ENCODE results near the gene CASTOR1.

Gene CASTOR1

GRCh38 chr22:30308093-30308492 lies 18.8 kb upstream of the CASTOR1 start:
- H3K9ac ChIP-seq, result peak overlapping the region in 4 of 11 experiments; percentile 12 to 83 (median 55); a peak in 5 of 22 replicates
- peak overlapping the region; percentile 73 to 98 (median 95) for H3K4me2 ChIP-seq

DNA sequence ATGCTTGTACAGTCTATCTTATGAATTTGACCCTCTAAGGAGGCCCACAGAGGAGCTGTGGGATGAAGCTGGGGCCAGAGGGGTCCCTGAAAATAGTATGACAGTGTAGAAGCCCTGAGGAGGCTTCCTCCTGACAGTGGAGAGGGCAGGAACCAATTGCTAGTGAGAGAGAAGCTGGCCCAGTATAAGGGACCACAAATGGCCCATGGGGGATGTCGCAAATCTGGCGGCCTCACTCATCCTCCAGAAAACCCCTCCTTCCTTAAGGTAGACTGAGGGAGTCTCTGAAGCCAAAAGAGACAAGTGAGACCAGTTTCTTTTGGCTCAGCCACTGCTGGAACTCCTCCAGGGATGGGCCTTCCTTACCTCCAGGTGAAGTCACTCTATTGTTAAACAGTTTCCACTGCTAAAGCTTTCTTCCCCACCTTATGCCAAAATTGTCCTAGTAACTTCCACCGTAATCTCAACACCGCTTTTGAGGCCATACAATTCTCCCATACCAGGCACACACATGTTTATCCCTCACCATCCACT lies 17.8 kb upstream of the CASTOR1 start:
- Histone ChIP-seq H3K4me1 (peaks cover 98 to 100% (median 100%) of the 10 kb centered on the region in 10 experiments), H4K20me1 (peaks cover 0 to 24% (median 0%) of the 10 kb centered on the region in 11 experiments; a peak in 4 of 22 replicates), H3K9ac (peak overlapping the region; percentile 49 to 83 (median 78); a peak in 20 of 22 replicates), H3K36me3 (peaks cover 0 to 7% (median 0%) of the 10 kb centered on the region in 11 experiments; a peak in 3 of 22 replicates), H3K9me3 (replicated peaks in 1 of 11) (no peaks in the 10 kb centered on the region), H3K4me3 (peak overlapping the region in 6 of 10 experiments; percentile 9 to 58 (median 44); a peak in 5 of 20 replicates), H3K27me3 (no peaks in the 10 kb centered on the region), H3K27ac (peak overlapping the region; percentile 73 to 94 (median 87); a peak in 21 of 22 replicates), H3K4me2 (peak overlapping the region; percentile 86 to 98 (median 95))
- TF ChIP-seq Cebpa-rat (IDR thresholded peaks at IDR 0.05), result no peak

More at GRCh38 chr22:30308093-30308492, 18.8 kb upstream of the CASTOR1 start:
- Histone ChIP-seq H3K4me1 (peaks cover 95 to 100% (median 100%) of the 10 kb centered on the region in 10 experiments), H3K27me3 (no peaks in the 10 kb centered on the region), H3K9me3 (replicated peaks in 1 of 11) (no peaks in the 10 kb centered on the region), H3K36me3 (peaks cover 0 to 6% (median 0%) of the 10 kb centered on the region in 11 experiments; a peak in 2 of 22 replicates), H4K20me1 (peaks cover 0 to 33% (median 0%) of the 10 kb centered on the region in 11 experiments; a peak in 4 of 22 replicates), H3K4me3 (no peak overlapping the region), H3K27ac (peak overlapping the region in 9 of 11 experiments; percentile 51 to 94 (median 89); a peak in 17 of 22 replicates)
- no peak for TF ChIP-seq Cebpa-rat (IDR thresholded peaks at IDR 0.05)

GRCh38 chr22:30306627-30307011 lies 17.3 kb upstream of the CASTOR1 start:
- peak overlapping the region in 8 of 10 experiments; percentile 9 to 58 (median 48); a peak in 11 of 20 replicates for H3K4me3 ChIP-seq
- peaks cover 0 to 19% (median 0%) of the 10 kb centered on the region in 11 experiments; a peak in 4 of 22 replicates for H4K20me1 ChIP-seq
- peak overlapping the region; percentile 86 to 98 (median 95) for H3K4me2 ChIP-seq
- H3K36me3 ChIP-seq, result peaks cover 0 to 7% (median 0%) of the 10 kb centered on the region in 11 experiments; a peak in 4 of 22 replicates
- H3K27me3 ChIP-seq, result no peaks in the 10 kb centered on the region
- H3K27ac ChIP-seq, result peak overlapping the region; percentile 73 to 94 (median 87); a peak in 21 of 22 replicates
- H3K9me3 ChIP-seq (replicated peaks in 1 of 11), result no peaks in the 10 kb centered on the region
- no peak for TF ChIP-seq Cebpa-rat (IDR thresholded peaks at IDR 0.05)
- H3K4me1 ChIP-seq, result peaks cover 100% of the 10 kb centered on the region in 10 experiments
- H3K9ac ChIP-seq, result peak overlapping the region; percentile 49 to 83 (median 78); a peak in 20 of 22 replicates

GRCh38 chr22:30305906-30306626 lies 16.8 kb upstream of the CASTOR1 start:
- H3K27me3 ChIP-seq, result no peaks in the 10 kb centered on the region
- H3K9ac ChIP-seq, result peak overlapping the region; percentile 57 to 83 (median 78)
- peaks cover 100% of the 10 kb centered on the region in 10 experiments for H3K4me1 ChIP-seq
- H3K9me3 ChIP-seq (replicated peaks in 1 of 11), result no peaks in the 10 kb centered on the region
- no peak for TF ChIP-seq Cebpa-rat (IDR thresholded peaks at IDR 0.05)
- peak overlapping the region; percentile 86 to 98 (median 95) for H3K4me2 ChIP-seq
- peaks cover 0 to 9% (median 0%) of the 10 kb centered on the region in 11 experiments; a peak in 5 of 22 replicates for H3K36me3 ChIP-seq
- peaks cover 0 to 13% (median 0%) of the 10 kb centered on the region in 11 experiments; a peak in 4 of 22 replicates for H4K20me1 ChIP-seq
- H3K27ac ChIP-seq, result peak overlapping the region; percentile 73 to 94 (median 87); a peak in 21 of 22 replicates
- H3K4me3 ChIP-seq, result peak overlapping the region in 9 of 10 experiments; percentile 24 to 58 (median 49); a peak in 17 of 20 replicates

- H3K4me3 ChIP-seq, result peak overlapping the region; percentile 12 to 58 (median 47); a peak in 18 of 20 replicates
- H3K27me3 ChIP-seq, result no peaks in the 10 kb centered on the region
- H3K4me1 ChIP-seq, result peaks cover 100% of the 10 kb centered on the region in 10 experiments
- H3K9me3 ChIP-seq (replicated peaks in 1 of 11), result no peaks in the 10 kb centered on the region
- peak overlapping the region; percentile 57 to 83 (median 78) for H3K9ac ChIP-seq
- H3K27ac ChIP-seq, result peak overlapping the region; percentile 73 to 94 (median 87)
- no peak for TF ChIP-seq Cebpa-rat (IDR thresholded peaks at IDR 0.05)
- H4K20me1 ChIP-seq, result peaks cover 0 to 8% (median 0%) of the 10 kb centered on the region in 11 experiments; a peak in 2 of 22 replicates
- H3K4me2 ChIP-seq, result peak overlapping the region; percentile 86 to 98 (median 95)
- peaks cover 0 to 15% (median 2%) of the 10 kb centered on the region in 11 experiments; a peak in 9 of 22 replicates for H3K36me3 ChIP-seq
These were observed 16.2 kb upstream of the CASTOR1 start for GRCh38 chr22:30305519-30305905.

GRCh38 chr22:30304495-30305244 lies 15.4 kb upstream of the CASTOR1 start:
- H3K4me3 ChIP-seq, result peak overlapping the region in 5 of 10 experiments; percentile 38 to 58 (median 51); a peak in 9 of 20 replicates
- H3K9ac ChIP-seq, result peak overlapping the region; percentile 43 to 83 (median 78); a peak in 19 of 22 replicates
- H4K20me1 ChIP-seq, result peaks cover 0 to 1% (median 0%) of the 10 kb centered on the region in 11 experiments; a peak in 1 of 22 replicates
- H3K36me3 ChIP-seq, result peaks cover 0 to 23% (median 6%) of the 10 kb centered on the region in 11 experiments; a peak in 10 of 22 replicates
- no peaks in the 10 kb centered on the region for H3K27me3 ChIP-seq
- peak overlapping the region; percentile 86 to 98 (median 95) for H3K4me2 ChIP-seq
- H3K9me3 ChIP-seq (replicated peaks in 1 of 11), result no peaks in the 10 kb centered on the region
- no peak for TF ChIP-seq Cebpa-rat (IDR thresholded peaks at IDR 0.05)
- H3K4me1 ChIP-seq, result peaks cover 95 to 99% (median 96%) of the 10 kb centered on the region in 10 experiments
- H3K27ac ChIP-seq, result peak overlapping the region; percentile 73 to 94 (median 87); a peak in 20 of 22 replicates

GRCh38 chr22:30302810-30303138 lies 13.5 kb upstream of the CASTOR1 start:
- no peak for TF ChIP-seq Cebpa-rat (IDR thresholded peaks at IDR 0.05)
- Histone ChIP-seq H3K27me3 (no peaks in the 10 kb centered on the region), H3K36me3 (peaks cover 0 to 42% (median 16%) of the 10 kb centered on the region in 11 experiments; a peak in 17 of 22 replicates), H3K4me2 (peak overlapping the region; percentile 86 to 98 (median 95)), H3K9ac (peak overlapping the region in 10 of 11 experiments; percentile 28 to 67 (median 58); a peak in 18 of 22 replicates), H3K4me1 (peaks cover 90 to 95% (median 92%) of the 10 kb centered on the region in 10 experiments), H3K9me3 (replicated peaks in 1 of 11) (no peaks in the 10 kb centered on the region), H4K20me1 (peaks cover 0 to 9% (median 0%) of the 10 kb centered on the region in 11 experiments; a peak in 1 of 22 replicates), H3K27ac (peak overlapping the region; percentile 59 to 94 (median 87); a peak in 20 of 22 replicates), H3K4me3 (no peak overlapping the region)
